NOMO-1 treated with DMSO at 0.1 percent for 48 hours (cell line): ENCODE data around the gene PTCD3.

ENCODE experiments used
- DNase-seq: peaks from one replicate; lab custom pipeline; 2025; ENCODE audit not compliant: unreplicated experiment; lab: John Stamatoyannopoulos, UW

The PTCD3 gene

GRCh38 chr2:86143307-86143706 lies 37.3 kb downstream of the PTCD3 start:
- peak; percentile 14 for DNase-seq

- no peak for DNase-seq
Observed at GRCh38 chr2:86143926-86144685, 38.1 kb downstream of the PTCD3 start.

GRCh38 chr2:86147793-86148192 lies 41.8 kb downstream of the PTCD3 start:
- no peak for DNase-seq

- DNase-seq: no peak
Observed at GRCh38 chr2:86150502-86150901, 44.5 kb downstream of the PTCD3 start.

- DNase-seq: no peak
Observed at GRCh38 chr2:86157009-86157556, 51.0 kb downstream of the PTCD3 start.

GRCh38 chr2:86158286-86158685 lies 52.3 kb downstream of the PTCD3 start:
- no peak for DNase-seq

- DNase-seq: no peak
Observed at GRCh38 chr2:86160156-86160952, 54.3 kb downstream of the PTCD3 start.

- no peak for DNase-seq
Observed at GRCh38 chr2:86170449-86170848, 64.4 kb downstream of the PTCD3 start.

GRCh38 chr2:86171295-86171694 lies 65.3 kb downstream of the PTCD3 start:
- DNase-seq: no peak

GRCh38 chr2:86172610-86173009 lies 66.6 kb downstream of the PTCD3 start:
- DNase-seq: no peak

GRCh38 chr2:86174445-86174844 lies 68.4 kb downstream of the PTCD3 start:
- peak; percentile 39 for DNase-seq

GRCh38 chr2:86175828-86176227 lies 69.8 kb downstream of the PTCD3 start:
- no peak for DNase-seq

GRCh38 chr2:86176597-86176996 lies 70.6 kb downstream of the PTCD3 start:
- DNase-seq: no peak

GRCh38 chr2:86185517-86186212 lies 79.6 kb downstream of the PTCD3 start:
- DNase-seq: no peak

- DNase-seq: no peak
Observed at GRCh38 chr2:86186431-86186830, 80.4 kb downstream of the PTCD3 start.

- no peak for DNase-seq
Observed at GRCh38 chr2:86189782-86190416, 83.9 kb downstream of the PTCD3 start.
